AG09319 (cell line): Measurements from ENCODE around the gene KIAA0319L.

Source experiments
- DNase-seq: peaks from one replicate; pipeline ENCODE4 v3.0.0-alpha.2; 2010; ENCODE audit warnings: low read depth; ENCODE audit errors: extremely low read depth
- CTCF ChIP-seq: IDR thresholded peaks from 2 replicates; pipeline ENCODE4 v1.5.1; 2011; ENCODE audit warnings: low read depth, mild to moderate bottlenecking, inconsistent platforms, low read length, moderate library complexity

The KIAA0319L gene

GRCh38 chr1:35436078-35436477, 121.1 kb downstream of the KIAA0319L start:
- DNase-seq: no peak
- TF ChIP-seq CTCF: no peak

GRCh38 chr1:35434703-35435102, 122.5 kb downstream of the KIAA0319L start:
- TF ChIP-seq CTCF: no peak
- DNase-seq: no peak

- no peak for TF ChIP-seq CTCF
- no peak for DNase-seq
These were observed 123.5 kb downstream of the KIAA0319L start for GRCh38 chr1:35433714-35434113.

- no peak for DNase-seq
- TF ChIP-seq CTCF: no peak
These were observed 125.0 kb downstream of the KIAA0319L start for GRCh38 chr1:35432231-35432630.

- no peak for DNase-seq
- TF ChIP-seq CTCF: no peak
These were observed 126.0 kb downstream of the KIAA0319L start for GRCh38 chr1:35431173-35431599.

GRCh38 chr1:35430762-35431161, 126.4 kb downstream of the KIAA0319L start:
- no peak for DNase-seq

GRCh38 chr1:35428360-35428759, 128.8 kb downstream of the KIAA0319L start:
- no peak for DNase-seq
- TF ChIP-seq CTCF: no peak

More at GRCh38 chr1:35430762-35431161, 126.4 kb downstream of the KIAA0319L start:
- TF ChIP-seq CTCF: no peak
